T-helper 2 cell treated with Interferon-gamma antibody and Interleukin-4, amounts not matched to agents 100 ng/mL and 5 ng/mL, for 36 hours (primary cell): ENCODE data around the gene SUN5. TPM values are rescaled to one million over a fixed set of nuclear protein-coding genes. Genes with fewer than 3 reads are reported as not detected.

Experiments used
- total RNA-seq: library from RNA; stranded (reverse); gene quantifications from 2 replicates; pipeline ENCODE4 v1.2.3, GENCODE V29; 2022

SUN5 gene
- total RNA-seq, 1 donor from 2014 or later, result not detected

Other genes starting within 250 kb of the SUN5 start
- gene DNMT3B, start 242.0 kb downstream of the SUN5 start, total RNA-seq, result 3.5 and 3.8 TPM in 2 replicates
- gene MAPRE1, start 184.5 kb downstream of the SUN5 start, total RNA-seq, result 147 and 148 TPM in 2 replicates
- 0.50 and 0.68 TPM in 2 replicates for gene EFCAB8, start 145.5 kb downstream of the SUN5 start, total RNA-seq
- gene BPIFB2, start 3.3 kb upstream of the SUN5 start, total RNA-seq, result not detected in 2 replicates
- not detected in 2 replicates for gene BPIFB6, start 27.2 kb upstream of the SUN5 start, total RNA-seq
- gene BPIFB3, start 49.5 kb upstream of the SUN5 start, total RNA-seq, result not detected in 2 replicates
- not detected in 2 replicates for gene BPIFB4, start 75.2 kb upstream of the SUN5 start, total RNA-seq
- not detected in 2 replicates for gene BPIFA2, start 163.7 kb upstream of the SUN5 start, total RNA-seq
- gene BPIFA3, start 212.9 kb upstream of the SUN5 start, total RNA-seq, result not detected in 2 replicates
- not detected in 2 replicates for gene BPIFA1, start 231.6 kb upstream of the SUN5 start, total RNA-seq